ENCODE results near the gene KCNG2.

DNA sequence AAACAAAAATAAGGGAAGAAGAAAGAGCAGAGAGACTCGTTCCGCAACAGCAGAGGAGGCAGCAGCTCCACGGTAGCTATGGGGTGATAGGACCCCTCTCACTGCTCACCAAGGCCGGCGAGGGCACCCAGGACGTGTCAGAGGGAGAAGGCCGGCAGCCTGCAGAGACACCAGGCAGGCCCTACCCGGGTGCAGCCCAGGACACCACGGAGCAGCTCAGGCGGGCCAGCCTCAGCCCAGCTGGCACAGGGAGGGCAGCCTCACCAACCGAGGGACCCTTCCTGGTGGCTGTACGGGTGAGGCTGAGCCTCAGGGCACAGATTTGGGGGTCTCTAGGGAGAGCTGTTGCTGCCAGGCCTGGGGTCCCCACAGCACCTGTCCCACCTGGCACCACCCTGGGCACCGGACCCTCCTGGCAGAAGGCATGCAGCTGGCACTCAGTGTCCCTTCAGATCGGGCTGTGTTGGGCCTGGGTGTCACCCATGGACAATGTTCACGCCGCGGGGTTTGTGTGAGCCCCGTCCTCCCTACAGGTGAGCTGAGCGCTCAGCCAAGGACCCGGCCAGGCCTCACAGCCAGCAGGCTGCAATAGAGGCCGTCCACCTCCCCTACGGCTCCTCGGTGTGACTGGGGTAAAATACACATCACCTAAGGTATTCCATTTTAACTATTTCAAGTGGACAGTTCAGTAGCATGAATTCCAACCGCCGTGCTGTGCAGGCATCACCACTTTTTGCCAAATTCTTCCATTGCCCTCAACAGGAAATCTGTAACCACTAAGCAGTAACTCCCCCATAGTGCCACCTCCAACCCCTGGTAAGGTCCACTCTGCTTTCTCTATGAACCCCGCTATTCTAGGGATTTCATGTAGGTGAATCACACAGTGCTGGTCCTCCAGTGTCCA lies 21.6 kb downstream of the KCNG2 start:
- TF ChIP-seq TCF12 (IDR thresholded peaks at IDR 0.05): no peak
- no peak for TF ChIP-seq RCOR1 (IDR thresholded peaks at IDR 0.05; ENCODE audit: low read length)
- TF ChIP-seq, protein P1, sequence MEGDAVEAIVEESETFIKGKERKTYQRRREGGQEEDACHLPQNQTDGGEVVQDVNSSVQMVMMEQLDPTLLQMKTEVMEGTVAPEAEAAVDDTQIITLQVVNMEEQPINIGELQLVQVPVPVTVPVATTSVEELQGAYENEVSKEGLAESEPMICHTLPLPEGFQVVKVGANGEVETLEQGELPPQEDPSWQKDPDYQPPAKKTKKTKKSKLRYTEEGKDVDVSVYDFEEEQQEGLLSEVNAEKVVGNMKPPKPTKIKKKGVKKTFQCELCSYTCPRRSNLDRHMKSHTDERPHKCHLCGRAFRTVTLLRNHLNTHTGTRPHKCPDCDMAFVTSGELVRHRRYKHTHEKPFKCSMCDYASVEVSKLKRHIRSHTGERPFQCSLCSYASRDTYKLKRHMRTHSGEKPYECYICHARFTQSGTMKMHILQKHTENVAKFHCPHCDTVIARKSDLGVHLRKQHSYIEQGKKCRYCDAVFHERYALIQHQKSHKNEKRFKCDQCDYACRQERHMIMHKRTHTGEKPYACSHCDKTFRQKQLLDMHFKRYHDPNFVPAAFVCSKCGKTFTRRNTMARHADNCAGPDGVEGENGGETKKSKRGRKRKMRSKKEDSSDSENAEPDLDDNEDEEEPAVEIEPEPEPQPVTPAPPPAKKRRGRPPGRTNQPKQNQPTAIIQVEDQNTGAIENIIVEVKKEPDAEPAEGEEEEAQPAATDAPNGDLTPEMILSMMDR (IDR thresholded peaks at IDR 0.05): no peak
- TF ChIP-seq, protein P2, sequence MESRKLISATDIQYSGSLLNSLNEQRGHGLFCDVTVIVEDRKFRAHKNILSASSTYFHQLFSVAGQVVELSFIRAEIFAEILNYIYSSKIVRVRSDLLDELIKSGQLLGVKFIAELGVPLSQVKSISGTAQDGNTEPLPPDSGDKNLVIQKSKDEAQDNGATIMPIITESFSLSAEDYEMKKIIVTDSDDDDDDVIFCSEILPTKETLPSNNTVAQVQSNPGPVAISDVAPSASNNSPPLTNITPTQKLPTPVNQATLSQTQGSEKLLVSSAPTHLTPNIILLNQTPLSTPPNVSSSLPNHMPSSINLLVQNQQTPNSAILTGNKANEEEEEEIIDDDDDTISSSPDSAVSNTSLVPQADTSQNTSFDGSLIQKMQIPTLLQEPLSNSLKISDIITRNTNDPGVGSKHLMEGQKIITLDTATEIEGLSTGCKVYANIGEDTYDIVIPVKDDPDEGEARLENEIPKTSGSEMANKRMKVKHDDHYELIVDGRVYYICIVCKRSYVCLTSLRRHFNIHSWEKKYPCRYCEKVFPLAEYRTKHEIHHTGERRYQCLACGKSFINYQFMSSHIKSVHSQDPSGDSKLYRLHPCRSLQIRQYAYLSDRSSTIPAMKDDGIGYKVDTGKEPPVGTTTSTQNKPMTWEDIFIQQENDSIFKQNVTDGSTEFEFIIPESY (IDR thresholded peaks at IDR 0.05; ENCODE audit: borderline replicate concordance, low read depth): no peak
- TF ChIP-seq JUND (IDR thresholded peaks at IDR 0.05): no peak
- TF ChIP-seq, protein P3, sequence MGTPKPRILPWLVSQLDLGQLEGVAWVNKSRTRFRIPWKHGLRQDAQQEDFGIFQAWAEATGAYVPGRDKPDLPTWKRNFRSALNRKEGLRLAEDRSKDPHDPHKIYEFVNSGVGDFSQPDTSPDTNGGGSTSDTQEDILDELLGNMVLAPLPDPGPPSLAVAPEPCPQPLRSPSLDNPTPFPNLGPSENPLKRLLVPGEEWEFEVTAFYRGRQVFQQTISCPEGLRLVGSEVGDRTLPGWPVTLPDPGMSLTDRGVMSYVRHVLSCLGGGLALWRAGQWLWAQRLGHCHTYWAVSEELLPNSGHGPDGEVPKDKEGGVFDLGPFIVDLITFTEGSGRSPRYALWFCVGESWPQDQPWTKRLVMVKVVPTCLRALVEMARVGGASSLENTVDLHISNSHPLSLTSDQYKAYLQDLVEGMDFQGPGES (IDR thresholded peaks at IDR 0.05; ENCODE audit: low read depth, low read length): no peak
- TF ChIP-seq, protein P4, sequence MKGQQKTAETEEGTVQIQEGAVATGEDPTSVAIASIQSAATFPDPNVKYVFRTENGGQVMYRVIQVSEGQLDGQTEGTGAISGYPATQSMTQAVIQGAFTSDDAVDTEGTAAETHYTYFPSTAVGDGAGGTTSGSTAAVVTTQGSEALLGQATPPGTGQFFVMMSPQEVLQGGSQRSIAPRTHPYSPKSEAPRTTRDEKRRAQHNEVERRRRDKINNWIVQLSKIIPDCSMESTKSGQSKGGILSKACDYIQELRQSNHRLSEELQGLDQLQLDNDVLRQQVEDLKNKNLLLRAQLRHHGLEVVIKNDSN (IDR thresholded peaks at IDR 0.05; ENCODE audit: borderline replicate concordance, low read depth): no peak

All from SK-N-SH (cell line).